DND-41 (cell line): ENCODE results near the gene CEACAM16.

Experiments
- CTCF ChIP-seq: IDR thresholded peaks from 2 replicates; pipeline ENCODE4 v1.5.1; 2012; ENCODE audit warnings: borderline replicate concordance, low read length, moderate library complexity, mild to moderate bottlenecking; ENCODE audit not compliant: poor library complexity, severe bottlenecking; ENCODE audit errors: extremely low read depth
- EZH2 ChIP-seq: IDR thresholded peaks from 3 replicates; pipeline ENCODE4 v1.6.1; 2012; ENCODE audit warnings: borderline replicate concordance, low read depth, mild to moderate bottlenecking, moderate library complexity, low read length, inconsistent platforms; ENCODE audit not compliant: severe bottlenecking

- TF ChIP-seq EZH2 (no peak), CTCF (no peak)
Observed at GRCh38 chr19:44757735-44758505, 59.0 kb downstream of the CEACAM16 start.
